Stomach (tissue), 4 donors: ENCODE measurements around the gene KLF8.

Experiments used
- POLR2AphosphoS5 ChIP-seq, 3 donors: sonication (generic); formaldehyde crosslinking; IDR thresholded peaks; one replicate each; pipeline ENCODE4 v1.6.1; 2016; ENCODE audit warnings: antibody characterized with exemption in 3 of 3
- TF ChIP-seq, protein P1 (sequence below), 7 experiments: fragments of 450-650 bp in 4 of 7; fragments of 200-600 bp in 3 of 7; sonication (generic) in 3 of 7; IDR thresholded peaks; one replicate each; pipeline ENCODE4 v1.5.1; 2016 to 2019; ENCODE audit warnings: antibody characterized with exemption in 7 of 7, control low read depth in 2 of 7, mild to moderate bottlenecking in 1 of 7

DNA sequence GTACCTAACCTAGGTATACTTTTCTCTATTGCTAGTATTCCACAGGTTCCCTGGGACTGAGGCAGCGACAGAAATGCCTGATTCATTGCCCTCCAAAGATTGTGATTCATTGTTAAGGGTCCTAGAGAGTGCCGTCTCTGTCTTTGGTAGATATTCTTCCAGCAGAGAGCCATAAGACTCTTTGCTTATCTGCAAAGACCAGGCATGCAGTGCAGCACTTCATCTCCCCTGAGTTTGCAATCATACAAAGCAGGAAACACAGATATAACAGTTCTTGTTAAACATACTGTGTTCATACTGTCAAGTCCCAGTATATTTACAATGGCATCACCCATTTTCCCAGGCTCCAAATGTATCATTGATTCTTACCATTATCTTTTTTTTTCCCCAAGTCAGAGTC is 47.7 kb downstream of the KLF8 start:
- TF ChIP-seq, protein P1, sequence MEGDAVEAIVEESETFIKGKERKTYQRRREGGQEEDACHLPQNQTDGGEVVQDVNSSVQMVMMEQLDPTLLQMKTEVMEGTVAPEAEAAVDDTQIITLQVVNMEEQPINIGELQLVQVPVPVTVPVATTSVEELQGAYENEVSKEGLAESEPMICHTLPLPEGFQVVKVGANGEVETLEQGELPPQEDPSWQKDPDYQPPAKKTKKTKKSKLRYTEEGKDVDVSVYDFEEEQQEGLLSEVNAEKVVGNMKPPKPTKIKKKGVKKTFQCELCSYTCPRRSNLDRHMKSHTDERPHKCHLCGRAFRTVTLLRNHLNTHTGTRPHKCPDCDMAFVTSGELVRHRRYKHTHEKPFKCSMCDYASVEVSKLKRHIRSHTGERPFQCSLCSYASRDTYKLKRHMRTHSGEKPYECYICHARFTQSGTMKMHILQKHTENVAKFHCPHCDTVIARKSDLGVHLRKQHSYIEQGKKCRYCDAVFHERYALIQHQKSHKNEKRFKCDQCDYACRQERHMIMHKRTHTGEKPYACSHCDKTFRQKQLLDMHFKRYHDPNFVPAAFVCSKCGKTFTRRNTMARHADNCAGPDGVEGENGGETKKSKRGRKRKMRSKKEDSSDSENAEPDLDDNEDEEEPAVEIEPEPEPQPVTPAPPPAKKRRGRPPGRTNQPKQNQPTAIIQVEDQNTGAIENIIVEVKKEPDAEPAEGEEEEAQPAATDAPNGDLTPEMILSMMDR (IDR thresholded peaks at IDR 0.05) = no peak
- TF ChIP-seq POLR2AphosphoS5 (IDR thresholded peaks at IDR 0.05) = no peak
